Measurements from ENCODE around the gene ATP6V1C2.

- TF ChIP-seq POLR2A (IDR thresholded peaks at IDR 0.05) (no peak), CTCF (IDR thresholded peaks at IDR 0.05) (no peak)
Observed at GRCh38 chr2:10800163-10800562, 78.7 kb downstream of the ATP6V1C2 start.
